ENCODE results near the gene H2BK1. TPM values are rescaled to one million over a fixed set of nuclear protein-coding genes. Genes with fewer than 3 reads are reported as not detected.

Gene H2BK1
- total and polyA plus RNA-seq, 2 of the 13 experiments (the other 11 are each of a cell fraction or from before 2014, with no cell fraction given) = not detected

GRCh38 chr7:151226875-151227782, 16.8 kb upstream of the H2BK1 start, which contains the start of gene ABCF2 (continued):
- TF ChIP-seq ZNF34 (CRISPR knock-in tag; IDR thresholded peaks at IDR 0.05; ENCODE audit: borderline replicate concordance) = no peak
- no peak for TF ChIP-seq ETV5 (CRISPR knock-in tag; IDR thresholded peaks at IDR 0.05; ENCODE audit: borderline replicate concordance)
- TF ChIP-seq FOXA1 (IDR thresholded peaks at IDR 0.05) = no peak
- no peak for TF ChIP-seq FOXA1 (CRISPR knock-in tag; IDR thresholded peaks at IDR 0.05)
- TF ChIP-seq CREB1 (IDR thresholded peaks at IDR 0.05) = peak; percentile 97
- peak; percentile 100 for TF ChIP-seq CREB1 (CRISPR knock-in tag; IDR thresholded peaks at IDR 0.05)
- TF ChIP-seq TGIF2 (CRISPR knock-in tag; IDR thresholded peaks at IDR 0.05) = no peak
- TF ChIP-seq THAP9 (CRISPR knock-in tag; IDR thresholded peaks at IDR 0.05; ENCODE audit: borderline replicate concordance) = peak; percentile 76; the same call in 1 of the 2 replicates
- TF ChIP-seq SNRNP70 (IDR thresholded peaks at IDR 0.05; ENCODE audit: low read depth, low read length) = no peak
- 0 out of 2 replicates have a peak, but pooled peaks have one; percentile 12 for TF ChIP-seq ZNF225 (CRISPR knock-in tag; IDR thresholded peaks at IDR 0.05)
- TF ChIP-seq FOXA3 (CRISPR knock-in tag; IDR thresholded peaks at IDR 0.05) = peak; percentile 61
- no peak for TF ChIP-seq TOE1 (CRISPR knock-in tag; IDR thresholded peaks at IDR 0.05)
- TF ChIP-seq KDM3A (CRISPR knock-in tag; IDR thresholded peaks at IDR 0.05; ENCODE audit: low read depth) = no peak
- TF ChIP-seq ZBTB42 (CRISPR knock-in tag; IDR thresholded peaks at IDR 0.05) = 0 out of 2 replicates have a peak, but pooled peaks have one; percentile 39
- TF ChIP-seq CHD2 (IDR thresholded peaks at IDR 0.05; ENCODE audit: low read depth, low read length) = peak; percentile 85
- no peak for TF ChIP-seq ZNF609 (CRISPR knock-in tag; IDR thresholded peaks at IDR 0.05; ENCODE audit: borderline replicate concordance)
- TF ChIP-seq GRHL1 (CRISPR knock-in tag; conservative IDR thresholded peaks at IDR 0.05) = no peak
- no peak; the same call in 1 of the 2 replicates for TF ChIP-seq ZKSCAN1 (IDR thresholded peaks at IDR 0.05; ENCODE audit: low read length)
- TF ChIP-seq ZFP82 (CRISPR knock-in tag; IDR thresholded peaks at IDR 0.05; ENCODE audit: borderline replicate concordance) = no peak
- TF ChIP-seq FOXK1 (CRISPR knock-in tag; IDR thresholded peaks at IDR 0.05; ENCODE audit: borderline replicate concordance, low read depth) = peak; percentile 81; the same call in 1 of the 2 replicates
- TF ChIP-seq AKAP8 (CRISPR knock-in tag; IDR thresholded peaks at IDR 0.05) = no peak
